GM19043 (cell line): ENCODE measurements around the gene RNF207.

Experiments
- ATAC-seq: cut with Tn5 transposase; IDR thresholded peaks from one replicate; pipeline ENCODE4 v1.9.1; 2021; ENCODE audit warnings: low read depth; ENCODE audit not compliant: unreplicated experiment

Gene RNF207

GRCh38 chr1:6172549-6172948 is 33.4 kb upstream of the RNF207 start:
- ATAC-seq = no peak

- no peak for ATAC-seq
Measured at GRCh38 chr1:6174621-6175410, 31.1 kb upstream of the RNF207 start.

GRCh38 chr1:6175411-6175828 is 30.5 kb upstream of the RNF207 start:
- ATAC-seq = no peak

GRCh38 chr1:6176779-6177178 is 29.1 kb upstream of the RNF207 start:
- no peak for ATAC-seq

- no peak for ATAC-seq
Measured at GRCh38 chr1:6177681-6178380, 28.1 kb upstream of the RNF207 start.

- no peak for ATAC-seq
Measured at GRCh38 chr1:6178751-6179563, 27.0 kb upstream of the RNF207 start.

- ATAC-seq = no peak
Measured at GRCh38 chr1:6179564-6180175, 26.2 kb upstream of the RNF207 start.

- no peak for ATAC-seq
Measured at GRCh38 chr1:6180268-6180706, 25.6 kb upstream of the RNF207 start, which contains the start of gene CHD5. TSS of gene CHD5 (minus strand) at chr1:6180321. CDS start at chr1:6180023, 298 bp downstream.

GRCh38 chr1:6180707-6181311 is 25.1 kb upstream of the RNF207 start:
- ATAC-seq = no peak

- ATAC-seq = no peak
Measured at GRCh38 chr1:6181347-6181770, 24.6 kb upstream of the RNF207 start.

GRCh38 chr1:6183520-6183989 is 22.4 kb upstream of the RNF207 start:
- no peak for ATAC-seq

- no peak for ATAC-seq
Measured at GRCh38 chr1:6184083-6184783, 21.7 kb upstream of the RNF207 start.

- ATAC-seq = no peak
Measured at GRCh38 chr1:6185151-6185550, 20.8 kb upstream of the RNF207 start.

GRCh38 chr1:6185635-6186382 is 20.1 kb upstream of the RNF207 start:
- ATAC-seq = no peak

- ATAC-seq = no peak
Measured at GRCh38 chr1:6188466-6188865, 17.5 kb upstream of the RNF207 start.

- no peak for ATAC-seq
Measured at GRCh38 chr1:6191968-6192367, 14.0 kb upstream of the RNF207 start.

- ATAC-seq = no peak
Measured at GRCh38 chr1:6197746-6198427, 8.0 kb upstream of the RNF207 start.

GRCh38 chr1:6198646-6199297 is 7.1 kb upstream of the RNF207 start:
- no peak for ATAC-seq
